GM23248 (cell line): Measurements from ENCODE around the gene DPPA4. TPM values are rescaled to one million over a fixed set of nuclear protein-coding genes. Genes with fewer than 3 reads are reported as not detected.

Experiments
- DNase-seq: peaks from one replicate; pipeline ENCODE4 v3.0.0-alpha.2; 2015
- H2AFZ ChIP-seq: fragments of 200-600 bp; sonication (generic); 2 replicates; pipeline ENCODE4 v1.6.1; 2016; ENCODE audit warnings: antibody characterized with exemption
- H3F3A ChIP-seq: fragments of 200-600 bp; sonication (generic); 2 replicates; pipeline ENCODE4 v1.6.1; 2016; ENCODE audit warnings: mild to moderate bottlenecking, antibody characterized with exemption, mixed run types; ENCODE audit not compliant: insufficient read depth
- H3K27ac ChIP-seq: fragments of 200-600 bp; sonication (generic); 2 replicates; pipeline ENCODE4 v1.5.1; 2016; ENCODE audit warnings: mild to moderate bottlenecking
- H3K27me3 ChIP-seq: fragments of 200-600 bp; sonication (generic); replicated peaks from 2 replicates; pipeline ENCODE4 v1.6.1; 2016; ENCODE audit warnings: mild to moderate bottlenecking; ENCODE audit not compliant: insufficient read depth
- H3K36me3 ChIP-seq: fragments of 200-600 bp; sonication (generic); 2 replicates; pipeline ENCODE4 v1.6.1; 2016; ENCODE audit warnings: low read depth, mild to moderate bottlenecking
- H3K4me1 ChIP-seq: fragments of 200-600 bp; sonication (generic); 2 replicates; pipeline ENCODE4 v1.6.1; 2016; ENCODE audit warnings: mild to moderate bottlenecking; ENCODE audit not compliant: insufficient read depth
- H3K4me2 ChIP-seq: fragments of 200-600 bp; sonication (generic); one replicate; pipeline ENCODE4 v1.6.1; 2016; ENCODE audit warnings: mild to moderate bottlenecking; ENCODE audit not compliant: unreplicated experiment
- H3K4me3 ChIP-seq: fragments of 200-600 bp; sonication (generic); 2 replicates; pipeline ENCODE4 v1.5.1; 2016; ENCODE audit warnings: mild to moderate bottlenecking
- H3K79me2 ChIP-seq: fragments of 200-600 bp; sonication (generic); 2 replicates; pipeline ENCODE4 v1.6.1; 2016; ENCODE audit warnings: mild to moderate bottlenecking; ENCODE audit not compliant: insufficient read depth
- H3K9ac ChIP-seq: fragments of 200-600 bp; sonication (generic); 2 replicates; pipeline ENCODE4 v1.6.1; 2016; ENCODE audit warnings: mild to moderate bottlenecking
- H3K9me2 ChIP-seq: fragments of 200-600 bp; sonication (generic); 2 replicates; pipeline ENCODE4 v1.6.1; 2016; ENCODE audit warnings: mixed run types, mild to moderate bottlenecking, moderate library complexity; ENCODE audit not compliant: insufficient read depth
- H3K9me3 ChIP-seq: fragments of 200-600 bp; sonication (generic); one replicate; pipeline ENCODE4 v1.6.1; 2017; ENCODE audit warnings: low read depth
- H4K20me1 ChIP-seq: fragments of 200-600 bp; sonication (generic); 2 replicates; pipeline ENCODE4 v1.6.0; 2016; ENCODE audit not compliant: insufficient read depth
- EZH2 ChIP-seq: fragments of 200-600 bp; sonication (generic); IDR thresholded peaks from 2 replicates; pipeline ENCODE4 v1.6.1; 2018; ENCODE audit warnings: antibody characterized with exemption, mild to moderate bottlenecking; ENCODE audit not compliant: insufficient read depth, poor library complexity, severe bottlenecking
- EZH2phosphoT487 ChIP-seq: fragments of 200-600 bp; sonication (generic); IDR thresholded peaks from 2 replicates; pipeline ENCODE4 v1.6.1; 2018; ENCODE audit warnings: antibody characterized with exemption, moderate library complexity, mild to moderate bottlenecking, low read depth; ENCODE audit not compliant: insufficient read depth
- WGBS, 2 experiments: methylation state at CpG; one replicate each; pipeline ENCODE4 v1.1.6; 2015 to 2017; ENCODE audit warnings: low lambda C conversion rate in 2 of 2, low coverage in 1 of 2; ENCODE audit errors: missing lambda C conversion rate in 2 of 2; 5-methylcytosine and 5-hydroxymethylcytosine counted together
- in situ Hi-C: fragments of 300-500 bp; cut with MboI; formaldehyde crosslinking; loops from 2 replicates; pipeline ENCODE4 v1.15.0; 2020
- polyA plus RNA-seq: library from polyadenylated mRNA; unstranded; fragments of >200 nt; fragmentation: Nextera tagmentation; extraction: Ambion mirVana; gene quantifications from 2 replicates; pipeline ENCODE4 v1.2.1, GENCODE V29; 2016
- total RNA-seq: library from RNA; depleted of rRNA; stranded (reverse); fragments of >200 nt; shearing (Covaris generic); gene quantifications from 2 replicates; pipeline ENCODE4 v1.2.3, GENCODE V29; 2014

The DPPA4 gene
- total and polyA plus RNA-seq, 2 experiments from 2014 or later, result 0.15 TPM; not detected in 1

- 32 to 46% methylated on average over 8 of the region's 8 CpGs for WGBS, 2 experiments
- H3K9ac ChIP-seq, result no peak overlapping the region
- in situ Hi-C loops, result no loop called here
- no peaks in the 10 kb centered on the region for H3K9me2 ChIP-seq
- no peak overlapping the region for H3K27ac ChIP-seq
- no peaks in the 10 kb centered on the region for H3K36me3 ChIP-seq
- H3K79me2 ChIP-seq, result no peaks in the 10 kb centered on the region
- H3K4me2 ChIP-seq, result no peak overlapping the region
- DNase-seq, result no peak
- no peak overlapping the region for H3K4me3 ChIP-seq
- no peaks in the 10 kb centered on the region for H3K9me3 ChIP-seq
- H3K27me3 ChIP-seq, result no peaks in the 10 kb centered on the region
- no peaks in the 10 kb centered on the region for H4K20me1 ChIP-seq
- H3K4me1 ChIP-seq, result no peaks in the 10 kb centered on the region
- no peak for TF ChIP-seq EZH2
- TF ChIP-seq EZH2phosphoT487, result no peak
- H2AFZ ChIP-seq, result no peak overlapping the region
- H3F3A ChIP-seq, result no peaks in the 10 kb centered on the region
These were observed 18.5 kb upstream of the DPPA4 start for GRCh38 chr3:109355625-109356441.

- Histone ChIP-seq H3K36me3 (no peaks in the 10 kb centered on the region), H3K4me1 (no peaks in the 10 kb centered on the region), H3K79me2 (no peaks in the 10 kb centered on the region), H2AFZ (no peak overlapping the region), H3K27ac (no peak overlapping the region), H3K9me3 (no peaks in the 10 kb centered on the region), H3K9ac (no peak overlapping the region), H3K9me2 (no peaks in the 10 kb centered on the region), H3F3A (no peaks in the 10 kb centered on the region), H3K27me3 (no peaks in the 10 kb centered on the region), H4K20me1 (no peaks in the 10 kb centered on the region), H3K4me3 (no peak overlapping the region), H3K4me2 (no peak overlapping the region)
- no peak for DNase-seq
- TF ChIP-seq EZH2phosphoT487 (no peak), EZH2 (no peak)
- WGBS, 2 experiments, result 0 to 5% methylated on average over 2 of the region's 2 CpGs
- in situ Hi-C loops, result no loop called here
These were observed 15.7 kb upstream of the DPPA4 start for GRCh38 chr3:109353057-109353456.

- Histone ChIP-seq H3K27me3 (no peaks in the 10 kb centered on the region), H3K9me3 (no peaks in the 10 kb centered on the region), H3K4me1 (no peaks in the 10 kb centered on the region), H3F3A (no peaks in the 10 kb centered on the region), H2AFZ (no peak overlapping the region), H4K20me1 (no peaks in the 10 kb centered on the region), H3K4me2 (no peak overlapping the region), H3K9ac (no peak overlapping the region), H3K9me2 (no peaks in the 10 kb centered on the region), H3K27ac (no peak overlapping the region), H3K79me2 (no peaks in the 10 kb centered on the region), H3K4me3 (no peak overlapping the region), H3K36me3 (no peaks in the 10 kb centered on the region)
- DNase-seq, result no peak
- TF ChIP-seq EZH2phosphoT487 (no peak), EZH2 (no peak)
- in situ Hi-C loops, result no loop called here
These were observed 13.9 kb upstream of the DPPA4 start for GRCh38 chr3:109351231-109351630.

- Histone ChIP-seq H3K36me3 (no peaks in the 10 kb centered on the region), H3K79me2 (no peaks in the 10 kb centered on the region), H4K20me1 (no peaks in the 10 kb centered on the region), H3K27ac (no peak overlapping the region), H3K27me3 (no peaks in the 10 kb centered on the region), H3K4me2 (no peak overlapping the region), H2AFZ (no peak overlapping the region), H3K9ac (no peak overlapping the region), H3K4me3 (no peak overlapping the region), H3K9me2 (no peaks in the 10 kb centered on the region), H3K4me1 (no peaks in the 10 kb centered on the region), H3F3A (no peaks in the 10 kb centered on the region), H3K9me3 (no peaks in the 10 kb centered on the region)
- WGBS, 2 experiments, result 22 to 24% methylated on average over 3 of the region's 3 CpGs
- in situ Hi-C loops, result no loop called here
- DNase-seq, result no peak
- no peak for TF ChIP-seq EZH2
- no peak for TF ChIP-seq EZH2phosphoT487
These were observed 9.5 kb upstream of the DPPA4 start for GRCh38 chr3:109346770-109347295.
